Progenitor cell of endocrine pancreas (in vitro differentiated cells): Measurements from ENCODE around the gene GRID2. TPM values are rescaled to one million over a fixed set of nuclear protein-coding genes. Genes with fewer than 3 reads are reported as not detected.

Source experiments
- DNase-seq: peaks from one replicate; pipeline ENCODE4 v3.0.0; 2021; ENCODE audit warnings: low spot score; ENCODE audit not compliant: unreplicated experiment
- H3K27ac Mint-ChIP-seq: 2 replicates; pipeline ENCODE4 v1.8.0; 2021; ENCODE audit warnings: mild to moderate bottlenecking, moderate library complexity, mixed read lengths
- H3K27me3 Mint-ChIP-seq: 2 replicates; pipeline ENCODE4 v1.8.0; 2021; ENCODE audit warnings: mixed read lengths
- H3K36me3 Mint-ChIP-seq: 2 replicates; pipeline ENCODE4 v1.8.0; 2022; ENCODE audit warnings: mixed read lengths; ENCODE audit not compliant: insufficient read depth
- H3K4me1 Mint-ChIP-seq: 2 replicates; pipeline ENCODE4 v1.8.0; 2021; ENCODE audit warnings: low read depth, mixed read lengths
- H3K4me3 Mint-ChIP-seq: 2 replicates; pipeline ENCODE4 v1.8.0; 2021; ENCODE audit warnings: low read depth, mild to moderate bottlenecking, moderate library complexity, mixed read lengths
- H3K9me3 Mint-ChIP-seq: 2 replicates; pipeline ENCODE4 v1.8.0; 2021; ENCODE audit warnings: low read depth, mixed read lengths
- total RNA-seq: library from RNA; stranded (reverse); gene quantifications from 2 replicates; pipeline ENCODE4 v1.2.1, GENCODE V29; 2021
- TF ChIP-seq, protein P1 (sequence below): fragments of 200-600 bp; sonication (generic); IDR thresholded peaks from one replicate; pipeline ENCODE4 v1.5.0; 2021; ENCODE audit warnings: antibody characterized with exemption, mild to moderate bottlenecking; ENCODE audit not compliant: unreplicated experiment

The GRID2 gene
- total RNA-seq, 1 donor from 2014 or later, result 0.69 TPM

DNA sequence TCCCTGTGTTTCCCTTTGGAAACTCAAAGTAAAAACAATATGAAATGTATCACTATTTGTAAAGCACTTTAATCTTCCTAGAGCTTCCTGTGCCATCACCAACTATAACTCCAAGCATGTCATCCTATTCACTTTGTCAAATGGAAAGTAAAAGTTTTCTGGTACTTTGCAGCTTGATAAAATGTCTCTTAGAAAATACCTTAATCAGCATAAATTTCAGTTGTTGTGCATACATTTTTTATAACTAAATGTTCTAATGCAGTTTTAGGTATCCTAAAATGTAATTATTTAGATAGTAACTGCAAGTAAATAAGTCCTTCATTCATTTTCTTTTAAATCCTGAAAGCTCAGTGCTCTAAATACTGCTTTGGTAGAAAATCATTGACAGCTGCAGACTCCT is 558.7 kb downstream of the GRID2 start:
- H3K27me3 Mint-ChIP-seq, result no peaks in the 10 kb centered on the region
- H3K36me3 Mint-ChIP-seq, result no peaks in the 10 kb centered on the region
- H3K4me1 Mint-ChIP-seq, result peaks cover 2% of the 10 kb centered on the region
- no peak overlapping the region for H3K27ac Mint-ChIP-seq
- TF ChIP-seq, protein P1, sequence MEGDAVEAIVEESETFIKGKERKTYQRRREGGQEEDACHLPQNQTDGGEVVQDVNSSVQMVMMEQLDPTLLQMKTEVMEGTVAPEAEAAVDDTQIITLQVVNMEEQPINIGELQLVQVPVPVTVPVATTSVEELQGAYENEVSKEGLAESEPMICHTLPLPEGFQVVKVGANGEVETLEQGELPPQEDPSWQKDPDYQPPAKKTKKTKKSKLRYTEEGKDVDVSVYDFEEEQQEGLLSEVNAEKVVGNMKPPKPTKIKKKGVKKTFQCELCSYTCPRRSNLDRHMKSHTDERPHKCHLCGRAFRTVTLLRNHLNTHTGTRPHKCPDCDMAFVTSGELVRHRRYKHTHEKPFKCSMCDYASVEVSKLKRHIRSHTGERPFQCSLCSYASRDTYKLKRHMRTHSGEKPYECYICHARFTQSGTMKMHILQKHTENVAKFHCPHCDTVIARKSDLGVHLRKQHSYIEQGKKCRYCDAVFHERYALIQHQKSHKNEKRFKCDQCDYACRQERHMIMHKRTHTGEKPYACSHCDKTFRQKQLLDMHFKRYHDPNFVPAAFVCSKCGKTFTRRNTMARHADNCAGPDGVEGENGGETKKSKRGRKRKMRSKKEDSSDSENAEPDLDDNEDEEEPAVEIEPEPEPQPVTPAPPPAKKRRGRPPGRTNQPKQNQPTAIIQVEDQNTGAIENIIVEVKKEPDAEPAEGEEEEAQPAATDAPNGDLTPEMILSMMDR, result no peak
- no peaks in the 10 kb centered on the region for H3K9me3 Mint-ChIP-seq
- DNase-seq, result no peak
- no peak overlapping the region for H3K4me3 Mint-ChIP-seq

DNA sequence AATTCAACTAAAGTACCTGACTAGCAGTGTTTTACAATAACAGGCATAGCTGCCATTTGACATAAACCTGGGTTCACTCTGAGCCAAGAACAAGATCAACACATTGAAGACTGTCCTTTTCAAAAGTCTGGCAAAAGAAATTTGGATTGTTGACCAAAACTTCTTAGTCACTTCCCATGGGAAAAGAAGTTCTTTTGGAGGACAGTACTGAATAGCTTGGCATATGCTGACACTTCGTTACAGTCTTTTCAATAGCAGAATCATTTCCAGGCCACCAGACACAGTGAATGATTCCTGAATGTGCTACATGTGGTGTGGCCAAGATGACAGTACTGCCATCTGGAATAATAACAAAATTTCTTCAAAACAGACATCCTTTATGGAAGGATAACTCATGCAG is 560.3 kb downstream of the GRID2 start:
- H3K4me1 Mint-ChIP-seq, result peaks cover 2% of the 10 kb centered on the region
- no peaks in the 10 kb centered on the region for H3K36me3 Mint-ChIP-seq
- TF ChIP-seq, protein P1, result no peak
- H3K4me3 Mint-ChIP-seq, result no peak overlapping the region
- no peak overlapping the region for H3K27ac Mint-ChIP-seq
- no peaks in the 10 kb centered on the region for H3K27me3 Mint-ChIP-seq
- DNase-seq, result no peak
- no peaks in the 10 kb centered on the region for H3K9me3 Mint-ChIP-seq

DNA sequence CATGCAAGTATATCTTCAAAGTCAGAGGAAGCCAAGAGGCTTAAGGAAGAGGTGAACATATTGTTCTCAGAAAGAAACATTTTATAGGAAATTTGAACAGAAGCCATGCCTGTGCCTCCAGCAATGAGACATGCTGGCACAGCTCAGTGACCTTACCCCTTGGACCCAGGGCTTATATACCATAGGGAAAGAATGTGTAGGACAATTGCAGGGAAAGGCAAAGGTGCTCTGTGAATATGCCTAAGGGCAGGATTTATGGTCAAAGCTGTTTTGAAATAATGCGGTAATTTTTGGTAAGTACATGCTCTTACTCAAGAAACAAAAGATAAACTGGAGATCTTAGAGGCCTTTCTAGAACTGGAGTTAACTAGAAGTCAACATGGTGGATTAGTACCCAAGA is 568.8 kb downstream of the GRID2 start:
- Mint-ChIP-seq H3K27me3 (no peaks in the 10 kb centered on the region), H3K27ac (no peak overlapping the region), H3K4me1 (no peaks in the 10 kb centered on the region), H3K36me3 (no peaks in the 10 kb centered on the region), H3K4me3 (no peak overlapping the region), H3K9me3 (no peaks in the 10 kb centered on the region)
- TF ChIP-seq, protein P1, result no peak
- DNase-seq, result no peak

DNA sequence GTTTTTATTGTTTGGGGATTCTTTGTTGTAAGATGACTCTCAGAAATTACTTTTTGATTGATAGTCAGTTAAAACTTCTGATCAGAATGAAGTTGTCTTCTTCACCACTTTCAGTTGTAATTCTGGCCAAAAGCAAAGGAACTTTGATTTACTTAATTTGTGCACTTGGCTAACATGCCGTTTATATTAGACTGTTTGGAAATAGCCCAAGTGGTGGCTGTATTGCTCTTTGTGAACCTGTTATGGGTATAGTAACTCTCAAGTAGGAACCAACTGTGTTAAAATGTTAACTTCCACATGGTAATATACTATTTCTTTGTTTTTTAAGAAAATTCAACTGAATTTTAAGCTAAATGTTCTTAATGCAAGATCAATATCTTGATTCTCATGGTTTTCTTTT is 581.9 kb downstream of the GRID2 start:
- Mint-ChIP-seq H3K4me1 (no peaks in the 10 kb centered on the region), H3K9me3 (no peaks in the 10 kb centered on the region), H3K27me3 (no peaks in the 10 kb centered on the region), H3K27ac (no peak overlapping the region), H3K4me3 (no peak overlapping the region), H3K36me3 (no peaks in the 10 kb centered on the region)
- no peak for DNase-seq
- TF ChIP-seq, protein P1, result no peak

DNA sequence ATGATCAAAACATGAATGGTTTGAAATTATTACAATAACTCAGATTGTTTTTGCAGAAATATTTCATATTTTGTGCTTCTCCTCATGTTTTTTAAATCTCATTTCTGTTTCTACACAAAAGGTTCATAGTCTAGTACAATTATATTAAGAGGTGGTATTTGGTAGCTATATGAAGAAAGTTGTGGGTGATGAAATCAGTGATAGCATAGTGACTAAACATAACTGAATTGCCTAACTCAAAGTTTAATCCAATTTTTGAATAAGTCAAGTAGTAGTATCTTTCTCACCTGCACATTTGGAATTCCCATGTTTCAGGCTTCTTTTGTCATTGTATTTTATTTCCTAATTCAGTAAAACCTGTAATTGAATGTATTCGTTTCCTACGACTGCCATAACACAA is 648.7 kb downstream of the GRID2 start:
- no peak overlapping the region for H3K4me3 Mint-ChIP-seq
- H3K9me3 Mint-ChIP-seq, result peaks cover 3% of the 10 kb centered on the region
- no peaks in the 10 kb centered on the region for H3K36me3 Mint-ChIP-seq
- DNase-seq, result no peak
- no peak overlapping the region for H3K27ac Mint-ChIP-seq
- TF ChIP-seq, protein P1, result no peak
- H3K4me1 Mint-ChIP-seq, result no peaks in the 10 kb centered on the region
- no peaks in the 10 kb centered on the region for H3K27me3 Mint-ChIP-seq
